Muscle layer of duodenum (tissue), 2 donors: ENCODE measurements around the gene SLC2A9.

Source experiments
- H3K27ac ChIP-seq: one replicate; pipeline ENCODE4 v1.7.0; 2013; ENCODE audit warnings: mild to moderate bottlenecking, low read length
- H3K27me3 ChIP-seq: one replicate; pipeline ENCODE4 v1.7.0; 2013; ENCODE audit warnings: low read depth, mild to moderate bottlenecking, control low read depth, low read length
- H3K36me3 ChIP-seq, 2 donors: one replicate each; pipeline ENCODE4 v1.7.0; 2013; ENCODE audit warnings: low read length in 2 of 2, control low read depth in 1 of 2, mild to moderate bottlenecking in 1 of 2; ENCODE audit not compliant: insufficient read depth in 2 of 2, control insufficient read depth in 1 of 2
- H3K4me1 ChIP-seq, 2 donors: one replicate each; pipeline ENCODE4 v1.7.0; 2013; ENCODE audit warnings: low read length in 2 of 2, mild to moderate bottlenecking in 2 of 2, control low read depth in 1 of 2, moderate library complexity in 1 of 2; ENCODE audit not compliant: insufficient read depth in 2 of 2, control insufficient read depth in 1 of 2
- H3K4me3 ChIP-seq, 2 donors: one replicate each; pipeline ENCODE4 v1.7.0; 2013; ENCODE audit warnings: low read length in 2 of 2, low read depth in 1 of 2, mild to moderate bottlenecking in 1 of 2
- H3K9me3 ChIP-seq, 2 donors: one replicate each; pipeline ENCODE4 v1.7.0; 2013; ENCODE audit warnings: low read length in 2 of 2, control low read depth in 1 of 2, mild to moderate bottlenecking in 1 of 2; ENCODE audit not compliant: control insufficient read depth in 1 of 2
- donor health status: healthy.

SLC2A9 gene

GRCh38 chr4:9976293-9976692 is 45.0 kb downstream of the SLC2A9 start:
- H3K4me1 ChIP-seq: no peaks in the 10 kb centered on the region
- peaks cover 0 to 5% of the 10 kb centered on the region in 2 donors for H3K36me3 ChIP-seq
- no peaks in the 10 kb centered on the region for H3K27me3 ChIP-seq
- peaks cover 0 to 2% of the 10 kb centered on the region in 2 donors for H3K9me3 ChIP-seq
- H3K4me3 ChIP-seq: no peak overlapping the region
- no peak overlapping the region for H3K27ac ChIP-seq

DNA sequence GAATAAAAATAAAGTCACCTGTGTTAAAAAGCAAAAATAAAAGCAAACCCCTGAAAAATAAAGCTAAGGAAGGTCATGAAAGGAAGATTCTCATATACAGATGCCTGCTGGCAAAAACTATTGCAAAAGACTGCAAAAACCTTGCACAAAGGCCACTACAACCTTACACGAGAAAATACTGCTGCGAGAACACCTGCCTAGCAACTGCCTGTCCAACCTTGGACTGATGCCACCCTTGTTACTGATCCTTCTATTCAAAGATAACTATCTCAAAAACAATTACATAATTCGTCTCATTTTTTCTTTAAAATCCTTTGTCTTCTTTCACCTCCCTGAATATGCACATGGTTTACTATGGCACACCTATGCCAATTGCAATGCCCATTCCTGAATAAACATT is 49.6 kb downstream of the SLC2A9 start:
- Histone ChIP-seq H3K9me3 (peaks cover 0 to 2% of the 10 kb centered on the region in 2 donors), H3K27me3 (no peaks in the 10 kb centered on the region), H3K4me1 (no peaks in the 10 kb centered on the region), H3K4me3 (no peak overlapping the region), H3K27ac (no peak overlapping the region), H3K36me3 (peaks cover 0 to 5% of the 10 kb centered on the region in 2 donors)

DNA sequence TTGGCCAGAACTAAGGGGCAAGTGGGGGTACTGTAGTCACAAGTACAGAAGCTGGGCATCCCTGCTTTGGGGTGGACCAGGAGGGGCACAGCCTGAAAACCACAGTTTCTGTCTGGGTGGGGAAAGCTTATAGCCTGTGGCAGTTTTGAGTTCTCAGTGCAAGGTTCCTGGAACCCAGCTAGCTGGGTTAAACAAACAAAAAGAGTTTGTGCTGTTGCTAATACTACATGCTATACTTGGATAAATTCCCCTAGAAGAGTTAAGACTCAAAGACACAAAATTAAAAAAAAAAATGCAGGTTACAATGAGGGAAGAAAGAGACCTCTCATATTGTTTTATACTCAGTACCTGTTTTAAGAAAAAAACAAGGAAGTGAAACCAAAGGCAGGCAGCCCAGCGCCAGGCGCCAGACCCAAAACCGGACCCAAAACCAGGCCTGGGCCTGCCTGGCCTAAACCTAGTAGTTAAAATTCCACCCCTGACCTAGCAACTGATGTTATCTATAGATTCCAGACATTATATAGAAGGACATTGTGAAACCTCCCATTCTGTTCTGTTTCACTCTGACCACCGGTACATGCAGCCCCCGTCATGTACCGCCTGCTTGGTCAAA is 50.8 kb downstream of the SLC2A9 start:
- Histone ChIP-seq H3K9me3 (peaks cover 0 to 2% of the 10 kb centered on the region in 2 donors), H3K27ac (no peak overlapping the region), H3K4me3 (no peak overlapping the region), H3K27me3 (no peaks in the 10 kb centered on the region), H3K4me1 (no peaks in the 10 kb centered on the region), H3K36me3 (peaks cover 0 to 1% of the 10 kb centered on the region in 2 donors)

- H3K4me3 ChIP-seq: no peak overlapping the region
- no peak overlapping the region for H3K27ac ChIP-seq
- H3K36me3 ChIP-seq: no peaks in the 10 kb centered on the region
- no peaks in the 10 kb centered on the region for H3K4me1 ChIP-seq
- H3K27me3 ChIP-seq: no peaks in the 10 kb centered on the region
- H3K9me3 ChIP-seq: peaks cover 0 to 2% of the 10 kb centered on the region in 2 donors
These were observed 51.5 kb downstream of the SLC2A9 start for GRCh38 chr4:9969526-9970398.

GRCh38 chr4:9968472-9968871 is 52.8 kb downstream of the SLC2A9 start:
- Histone ChIP-seq H3K27me3 (no peaks in the 10 kb centered on the region), H3K4me3 (no peak overlapping the region), H3K36me3 (no peaks in the 10 kb centered on the region), H3K27ac (no peak overlapping the region), H3K9me3 (no peaks in the 10 kb centered on the region), H3K4me1 (no peaks in the 10 kb centered on the region)

DNA sequence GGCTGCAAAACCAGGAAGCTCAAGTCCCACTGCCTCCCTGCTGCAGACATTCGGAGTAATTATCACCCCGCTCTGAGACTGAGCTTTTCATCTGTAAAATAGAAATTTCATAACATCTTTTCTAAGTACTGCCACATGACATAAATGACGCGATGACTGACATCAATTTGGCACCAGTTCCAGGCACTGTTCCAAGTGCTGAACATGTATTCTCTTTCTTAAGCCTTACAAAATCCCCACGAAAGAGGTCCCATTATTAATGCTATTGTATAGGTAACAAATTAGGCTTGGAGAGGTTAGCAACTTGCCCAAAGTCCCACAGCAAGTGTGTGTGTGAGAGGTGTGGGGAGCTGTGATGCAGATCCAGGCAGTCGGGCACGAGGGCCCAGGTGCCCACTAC is 56.4 kb downstream of the SLC2A9 start:
- H3K36me3 ChIP-seq: no peaks in the 10 kb centered on the region
- no peaks in the 10 kb centered on the region for H3K9me3 ChIP-seq
- no peak overlapping the region for H3K27ac ChIP-seq
- no peak overlapping the region for H3K4me3 ChIP-seq
- H3K4me1 ChIP-seq: no peaks in the 10 kb centered on the region
- H3K27me3 ChIP-seq: no peaks in the 10 kb centered on the region

DNA sequence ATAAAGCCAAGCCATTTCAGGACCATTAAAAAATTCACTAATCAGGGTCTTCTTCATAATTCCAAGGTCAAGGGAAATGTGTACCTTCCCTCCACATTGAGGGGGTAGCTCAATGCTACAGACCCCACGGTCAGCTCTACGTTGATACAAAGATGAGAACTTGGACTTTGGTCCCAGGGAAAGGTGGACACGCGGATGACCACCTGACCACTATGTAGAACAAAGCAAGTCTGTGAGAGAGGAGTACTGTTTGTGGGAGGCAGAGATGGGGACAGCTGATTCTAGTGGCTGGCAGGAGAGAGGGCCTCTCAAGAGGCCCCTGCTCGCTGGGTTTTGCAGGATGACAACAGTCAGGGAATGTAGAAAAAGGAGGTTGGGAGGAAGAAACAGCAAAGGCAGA is 58.0 kb downstream of the SLC2A9 start:
- no peaks in the 10 kb centered on the region for H3K27me3 ChIP-seq
- no peaks in the 10 kb centered on the region for H3K9me3 ChIP-seq
- H3K36me3 ChIP-seq: no peaks in the 10 kb centered on the region
- no peak overlapping the region for H3K27ac ChIP-seq
- H3K4me3 ChIP-seq: no peak overlapping the region
- no peaks in the 10 kb centered on the region for H3K4me1 ChIP-seq

DNA sequence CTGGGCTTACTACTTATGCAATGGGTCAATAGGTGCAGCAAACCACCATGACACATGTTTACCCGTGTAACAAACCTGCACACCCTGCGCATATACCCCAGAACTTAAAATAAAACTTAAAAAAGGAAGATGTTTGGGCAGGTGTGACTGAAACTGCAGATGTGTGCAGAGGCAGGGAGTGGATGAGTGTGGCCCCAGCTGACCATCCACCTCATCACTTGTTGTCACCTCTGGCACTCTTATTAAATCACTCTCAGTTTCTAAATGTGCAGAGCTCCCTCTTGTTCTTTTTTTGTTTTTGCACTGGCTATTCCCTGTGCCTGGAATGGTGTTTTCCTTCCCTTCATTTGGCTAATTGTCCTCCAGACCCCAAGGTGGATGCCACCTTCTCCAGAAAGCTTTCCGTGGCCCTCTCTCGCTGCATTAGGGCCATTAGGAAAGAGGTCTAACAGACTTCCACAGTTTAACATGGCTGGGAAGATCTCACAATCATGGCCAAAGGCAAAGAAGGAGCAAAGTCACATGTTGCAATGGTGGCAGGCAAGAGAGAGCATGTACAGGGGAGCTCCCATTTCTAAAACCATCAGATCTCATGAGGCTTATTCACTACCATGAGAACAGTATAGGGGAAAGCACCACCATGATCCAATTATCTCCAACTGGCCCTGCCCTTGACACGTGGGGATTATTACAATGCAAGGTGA is 58.5 kb downstream of the SLC2A9 start:
- H3K36me3 ChIP-seq: no peaks in the 10 kb centered on the region
- no peaks in the 10 kb centered on the region for H3K4me1 ChIP-seq
- no peaks in the 10 kb centered on the region for H3K9me3 ChIP-seq
- H3K4me3 ChIP-seq: no peak overlapping the region
- H3K27ac ChIP-seq: no peak overlapping the region
- H3K27me3 ChIP-seq: no peaks in the 10 kb centered on the region

GRCh38 chr4:9954468-9954867 is 66.8 kb downstream of the SLC2A9 start:
- H3K36me3 ChIP-seq: peaks cover 0 to 3% of the 10 kb centered on the region in 2 donors
- H3K27ac ChIP-seq: no peak overlapping the region
- H3K4me1 ChIP-seq: no peaks in the 10 kb centered on the region
- H3K9me3 ChIP-seq: no peaks in the 10 kb centered on the region
- H3K27me3 ChIP-seq: no peaks in the 10 kb centered on the region
- H3K4me3 ChIP-seq: no peak overlapping the region

GRCh38 chr4:9953089-9953488 is 68.2 kb downstream of the SLC2A9 start:
- Histone ChIP-seq H3K9me3 (no peaks in the 10 kb centered on the region), H3K4me1 (no peaks in the 10 kb centered on the region), H3K36me3 (peaks cover 0 to 3% of the 10 kb centered on the region in 2 donors), H3K27me3 (no peaks in the 10 kb centered on the region), H3K4me3 (no peak overlapping the region), H3K27ac (no peak overlapping the region)

DNA sequence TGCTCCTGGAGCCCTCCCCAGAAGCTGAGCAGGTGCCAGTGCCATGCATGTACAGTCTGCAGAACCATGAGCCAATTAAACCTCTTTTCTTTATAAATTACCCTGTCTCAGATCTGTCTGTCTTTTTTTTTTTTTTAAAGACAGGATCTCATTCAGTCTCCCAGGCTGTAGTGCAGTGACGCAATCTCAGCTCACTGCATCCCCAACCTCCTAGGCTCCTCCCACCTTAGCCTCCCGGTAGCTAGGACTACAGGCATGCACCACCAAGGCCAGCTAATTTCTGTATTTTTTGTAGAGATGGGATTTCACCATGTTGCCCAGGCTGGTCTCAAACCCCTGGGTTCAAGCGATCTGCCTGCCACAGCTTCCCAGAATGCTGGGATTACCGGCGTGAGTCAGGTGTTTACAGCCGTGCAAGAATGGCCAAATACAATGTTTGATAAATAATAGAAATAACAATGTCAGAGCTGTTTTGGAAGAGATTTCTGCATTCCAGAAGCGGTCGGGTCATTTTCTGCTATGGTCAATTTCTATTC is 68.8 kb downstream of the SLC2A9 start:
- Histone ChIP-seq H3K9me3 (no peaks in the 10 kb centered on the region), H3K27ac (no peak overlapping the region), H3K36me3 (peaks cover 0 to 3% of the 10 kb centered on the region in 2 donors), H3K27me3 (no peaks in the 10 kb centered on the region), H3K4me1 (no peaks in the 10 kb centered on the region), H3K4me3 (no peak overlapping the region)
